ENCODE measurements around the gene KDM3B.
"Not testable (repeated sequence)": the region's sequence is repeated elsewhere in the genome, so short reads cannot be mapped to it uniquely, and the experiment has no call there.

Gene KDM3B

DNA sequence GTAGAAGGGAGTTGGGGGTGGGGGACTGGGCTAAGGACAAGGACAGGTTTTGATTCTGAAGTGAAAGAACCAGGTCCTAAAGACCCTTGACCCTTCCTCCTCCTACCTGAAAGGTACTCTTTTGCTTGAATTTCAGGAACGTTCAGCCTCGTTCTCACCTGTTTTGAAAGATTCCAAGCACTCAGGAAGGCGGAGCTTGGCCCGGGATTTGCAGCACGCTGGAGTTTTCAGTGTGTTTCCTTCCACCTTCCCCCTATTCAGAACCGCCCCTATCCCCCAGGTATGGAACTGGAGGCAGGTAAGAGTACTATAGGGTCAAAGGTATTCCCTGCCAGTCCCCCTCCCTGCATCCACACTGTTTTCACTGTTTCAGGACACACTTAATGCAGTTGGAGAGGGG, 119.9 kb downstream of the KDM3B start:
- TF ChIP-seq, protein P1, sequence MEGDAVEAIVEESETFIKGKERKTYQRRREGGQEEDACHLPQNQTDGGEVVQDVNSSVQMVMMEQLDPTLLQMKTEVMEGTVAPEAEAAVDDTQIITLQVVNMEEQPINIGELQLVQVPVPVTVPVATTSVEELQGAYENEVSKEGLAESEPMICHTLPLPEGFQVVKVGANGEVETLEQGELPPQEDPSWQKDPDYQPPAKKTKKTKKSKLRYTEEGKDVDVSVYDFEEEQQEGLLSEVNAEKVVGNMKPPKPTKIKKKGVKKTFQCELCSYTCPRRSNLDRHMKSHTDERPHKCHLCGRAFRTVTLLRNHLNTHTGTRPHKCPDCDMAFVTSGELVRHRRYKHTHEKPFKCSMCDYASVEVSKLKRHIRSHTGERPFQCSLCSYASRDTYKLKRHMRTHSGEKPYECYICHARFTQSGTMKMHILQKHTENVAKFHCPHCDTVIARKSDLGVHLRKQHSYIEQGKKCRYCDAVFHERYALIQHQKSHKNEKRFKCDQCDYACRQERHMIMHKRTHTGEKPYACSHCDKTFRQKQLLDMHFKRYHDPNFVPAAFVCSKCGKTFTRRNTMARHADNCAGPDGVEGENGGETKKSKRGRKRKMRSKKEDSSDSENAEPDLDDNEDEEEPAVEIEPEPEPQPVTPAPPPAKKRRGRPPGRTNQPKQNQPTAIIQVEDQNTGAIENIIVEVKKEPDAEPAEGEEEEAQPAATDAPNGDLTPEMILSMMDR (IDR thresholded peaks at IDR 0.05; ENCODE audit: low read depth, low read length, poor library complexity, severe bottlenecking): no peak
- no peak for TF ChIP-seq EZH2phosphoT487 (IDR thresholded peaks at IDR 0.05; ENCODE audit: borderline replicate concordance, low read length)
- Histone ChIP-seq H3K9me3 (ENCODE audit: control insufficient read depth, insufficient read depth, low read length) (no peaks in the 10 kb centered on the region), H3K79me2 (ENCODE audit: control insufficient read depth, low read length) (no peaks in the 10 kb centered on the region), H3K27me3 (ENCODE audit: control insufficient read depth, low read length) (peaks cover 17% of the 10 kb centered on the region), H3K4me2 (ENCODE audit: low read length) (no peak overlapping the region), H3K36me3 (ENCODE audit: control insufficient read depth, low read length) (no peaks in the 10 kb centered on the region), H3K9me2 (replicated peaks; ENCODE audit: control insufficient read depth, low read length) (no peaks in the 10 kb centered on the region), H3K4me3 (ENCODE audit: low read length) (no peak overlapping the region), H3K4me1 (ENCODE audit: control insufficient read depth, low read length) (no peaks in the 10 kb centered on the region), H4K20me1 (ENCODE audit: control insufficient read depth, insufficient read depth, low read depth, low read length) (no peaks in the 10 kb centered on the region), H3F3A (ENCODE audit: control insufficient read depth, insufficient read depth) (no peaks in the 10 kb centered on the region), H3K27ac (ENCODE audit: low read depth, low read length) (no peak overlapping the region)

DNA sequence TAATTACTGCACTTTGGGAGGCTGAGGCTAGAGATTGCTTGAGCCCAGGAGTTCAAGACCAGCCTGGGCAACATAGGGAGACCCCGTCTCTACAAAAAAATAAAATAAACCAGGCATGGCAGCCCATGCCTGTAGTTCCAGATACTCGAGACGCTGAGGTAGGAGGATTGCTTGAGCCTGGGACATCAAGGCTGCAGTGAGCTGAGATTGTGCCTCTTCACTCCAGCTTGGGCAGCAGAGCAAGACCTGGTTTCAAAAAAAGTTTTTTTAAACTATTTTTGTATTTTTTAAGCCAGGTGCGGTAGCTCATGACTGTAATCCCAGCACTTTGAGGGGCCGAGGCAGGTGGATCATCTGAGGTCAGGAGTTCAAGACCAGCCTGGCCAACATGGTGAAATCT, 120.7 kb downstream of the KDM3B start:
- not testable (repeated sequence) for H4K20me1 ChIP-seq (ENCODE audit: control insufficient read depth, insufficient read depth, low read depth, low read length); H3K27ac ChIP-seq (ENCODE audit: low read depth, low read length); H3K4me1 ChIP-seq (ENCODE audit: control insufficient read depth, low read length); H3K36me3 ChIP-seq (ENCODE audit: control insufficient read depth, low read length); H3K79me2 ChIP-seq (ENCODE audit: control insufficient read depth, low read length); H3F3A ChIP-seq (ENCODE audit: control insufficient read depth, insufficient read depth); H3K4me2 ChIP-seq (ENCODE audit: low read length); H3K4me3 ChIP-seq (ENCODE audit: low read length); H3K9me3 ChIP-seq (ENCODE audit: control insufficient read depth, insufficient read depth, low read length); H3K9me2 ChIP-seq (replicated peaks; ENCODE audit: control insufficient read depth, low read length)
- peaks cover 11% of the 10 kb centered on the region for H3K27me3 ChIP-seq (ENCODE audit: control insufficient read depth, low read length)

DNA sequence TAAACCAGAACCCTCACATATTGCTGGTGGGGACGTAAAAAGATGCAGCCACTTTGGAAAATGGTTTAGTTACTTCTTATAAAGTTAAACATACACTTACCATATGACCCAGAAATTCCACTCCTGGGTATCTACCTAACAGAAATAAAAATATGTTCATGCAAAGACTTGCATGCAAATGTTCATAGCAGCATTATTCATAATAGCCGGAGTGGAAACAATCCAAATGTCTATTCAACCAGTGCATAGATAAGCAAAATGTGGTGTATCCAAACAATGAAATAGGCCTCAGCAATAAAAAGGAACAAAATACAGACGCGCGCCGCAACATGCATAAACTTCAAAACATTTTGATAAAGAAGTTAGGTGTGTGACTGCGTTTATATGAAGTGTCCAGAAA, 124.4 kb downstream of the KDM3B start:
- Histone ChIP-seq H3K9me3 (ENCODE audit: control insufficient read depth, insufficient read depth, low read length) (no peaks in the 10 kb centered on the region), H3K36me3 (ENCODE audit: control insufficient read depth, low read length) (no peaks in the 10 kb centered on the region), H3K4me3 (ENCODE audit: low read length) (no peak overlapping the region), H4K20me1 (ENCODE audit: control insufficient read depth, insufficient read depth, low read depth, low read length) (no peaks in the 10 kb centered on the region), H3K27me3 (ENCODE audit: control insufficient read depth, low read length) (peaks cover 7% of the 10 kb centered on the region), H3K27ac (ENCODE audit: low read depth, low read length) (no peak overlapping the region), H3K4me1 (ENCODE audit: control insufficient read depth, low read length) (no peaks in the 10 kb centered on the region), H3K9me2 (replicated peaks; ENCODE audit: control insufficient read depth, low read length) (no peaks in the 10 kb centered on the region), H3K4me2 (ENCODE audit: low read length) (no peak overlapping the region), H3F3A (ENCODE audit: control insufficient read depth, insufficient read depth) (no peaks in the 10 kb centered on the region; the same call in 1 of the 2 replicates), H3K79me2 (ENCODE audit: control insufficient read depth, low read length) (no peaks in the 10 kb centered on the region)
- TF ChIP-seq, protein P1 (IDR thresholded peaks at IDR 0.05; ENCODE audit: low read depth, low read length, poor library complexity, severe bottlenecking): no peak
- no peak for TF ChIP-seq EZH2phosphoT487 (IDR thresholded peaks at IDR 0.05; ENCODE audit: borderline replicate concordance, low read length)

DNA sequence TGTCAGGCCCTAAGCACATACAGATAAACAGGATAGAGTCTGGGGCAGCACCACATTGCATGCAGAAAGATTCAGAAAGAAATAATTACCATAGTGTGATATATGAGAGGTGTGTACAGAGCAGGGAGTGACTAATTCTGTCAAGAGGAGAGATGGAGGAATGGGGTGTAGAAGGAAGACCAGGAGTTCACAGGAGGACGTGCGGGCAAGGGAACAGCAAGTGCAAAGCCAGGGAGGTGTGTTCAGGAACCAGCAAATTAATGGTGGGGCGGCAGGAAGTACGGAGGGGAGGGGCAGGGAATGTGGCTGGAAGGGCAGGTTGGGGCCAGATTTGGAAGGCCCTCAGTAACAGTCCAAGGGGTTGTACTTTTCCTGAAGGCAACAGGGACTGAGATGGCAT, 130.2 kb downstream of the KDM3B start:
- TF ChIP-seq, protein P1 (IDR thresholded peaks at IDR 0.05; ENCODE audit: low read depth, low read length, poor library complexity, severe bottlenecking): no peak
- no peak for TF ChIP-seq EZH2phosphoT487 (IDR thresholded peaks at IDR 0.05; ENCODE audit: borderline replicate concordance, low read length)
- H3K4me1 ChIP-seq (ENCODE audit: control insufficient read depth, low read length): no peaks in the 10 kb centered on the region

More for the DNA sequence above, 130.2 kb downstream of the KDM3B start:
- no peaks in the 10 kb centered on the region; the same call in none of the 2 replicates for H3K27me3 ChIP-seq (ENCODE audit: control insufficient read depth, low read length)
- H3K4me2 ChIP-seq (ENCODE audit: low read length): no peak overlapping the region
- H3F3A ChIP-seq (ENCODE audit: control insufficient read depth, insufficient read depth): no peaks in the 10 kb centered on the region; the same call in 1 of the 2 replicates
- H3K36me3 ChIP-seq (ENCODE audit: control insufficient read depth, low read length): no peaks in the 10 kb centered on the region
- H3K4me3 ChIP-seq (ENCODE audit: low read length): no peak overlapping the region
- H3K79me2 ChIP-seq (ENCODE audit: control insufficient read depth, low read length): no peaks in the 10 kb centered on the region
- H3K9me3 ChIP-seq (ENCODE audit: control insufficient read depth, insufficient read depth, low read length): no peaks in the 10 kb centered on the region
- no peaks in the 10 kb centered on the region for H3K9me2 ChIP-seq (replicated peaks; ENCODE audit: control insufficient read depth, low read length)
- no peak overlapping the region for H3K27ac ChIP-seq (ENCODE audit: low read depth, low read length)
- H4K20me1 ChIP-seq (ENCODE audit: control insufficient read depth, insufficient read depth, low read depth, low read length): no peaks in the 10 kb centered on the region
